NCI-H146 (cell line): ENCODE measurements around the gene TCTN3.
"Not testable (repeated sequence)": the region's sequence is repeated elsewhere in the genome, so short reads cannot be mapped to it uniquely, and the experiment has no call there.

Experiments used
- DNase-seq: peaks from one replicate; lab custom pipeline; 2025; lab: John Stamatoyannopoulos, UW

Gene TCTN3

GRCh38 chr10:95683966-95684365, 9.8 kb downstream of the TCTN3 start:
- no peak for DNase-seq

GRCh38 chr10:95675403-95676116, 18.2 kb downstream of the TCTN3 start:
- DNase-seq = no peak

- DNase-seq = no peak
Observed at GRCh38 chr10:95674643-95675042, 19.1 kb downstream of the TCTN3 start.

DNA sequence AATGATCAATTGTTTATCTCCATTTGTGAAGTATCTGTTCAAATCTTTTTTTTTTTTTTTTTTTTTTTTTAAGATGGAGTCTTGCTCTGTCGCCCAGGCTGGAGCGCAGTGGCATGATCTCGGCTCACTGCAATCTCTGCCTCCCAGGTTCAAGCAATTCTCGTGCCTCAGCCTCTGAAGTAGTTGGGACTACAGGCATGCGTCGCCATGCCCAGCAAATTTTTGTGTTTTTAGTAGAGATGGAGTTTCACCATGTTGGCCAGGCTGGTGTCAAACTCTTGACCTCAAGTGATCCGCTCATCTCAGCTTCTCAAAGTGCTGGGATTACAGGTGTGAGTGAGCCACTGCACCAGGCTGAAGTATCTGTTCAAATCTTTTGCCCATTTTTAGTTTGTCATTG, 21.1 kb downstream of the TCTN3 start:
- DNase-seq = not testable (repeated sequence)

DNA sequence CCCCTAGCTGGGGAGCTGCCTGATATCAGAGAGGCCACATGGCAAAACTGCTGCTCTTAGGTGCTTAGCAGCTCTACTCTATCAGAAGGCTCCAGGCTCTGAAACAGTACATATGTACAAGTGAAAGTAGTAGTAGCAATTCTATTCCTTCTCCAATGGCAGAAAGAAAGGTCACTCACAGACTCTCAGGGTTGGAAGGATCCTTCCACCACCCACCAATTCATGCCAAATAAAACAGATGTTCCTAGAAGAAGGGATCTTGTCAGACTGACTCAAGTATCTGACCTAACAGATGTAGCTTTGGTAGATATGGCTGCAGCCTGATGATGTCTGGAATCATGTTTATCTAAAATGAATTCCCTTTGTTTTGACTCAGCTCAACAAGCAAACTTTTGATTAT, 29.2 kb downstream of the TCTN3 start:
- no peak for DNase-seq

DNA sequence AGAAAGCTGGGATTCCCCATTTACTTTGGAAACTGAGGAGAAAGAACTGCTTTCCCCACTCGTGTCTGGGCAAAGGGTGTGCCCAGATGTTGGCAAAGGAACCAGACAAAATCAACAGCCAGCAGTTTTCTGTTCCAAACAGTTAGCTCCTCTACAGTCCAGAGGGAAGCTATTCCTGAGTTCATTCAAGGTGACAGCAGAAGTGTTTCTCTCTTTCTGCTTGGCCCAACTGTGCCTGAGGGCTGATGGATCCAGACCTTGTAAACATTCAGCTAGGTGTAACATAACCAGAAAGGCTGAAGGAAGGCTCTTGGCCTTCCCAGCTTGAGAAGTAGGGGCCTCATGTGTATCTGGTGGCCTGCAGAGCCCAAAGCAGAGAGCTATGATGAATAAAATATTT, 30.2 kb downstream of the TCTN3 start:
- no peak for DNase-seq

DNA sequence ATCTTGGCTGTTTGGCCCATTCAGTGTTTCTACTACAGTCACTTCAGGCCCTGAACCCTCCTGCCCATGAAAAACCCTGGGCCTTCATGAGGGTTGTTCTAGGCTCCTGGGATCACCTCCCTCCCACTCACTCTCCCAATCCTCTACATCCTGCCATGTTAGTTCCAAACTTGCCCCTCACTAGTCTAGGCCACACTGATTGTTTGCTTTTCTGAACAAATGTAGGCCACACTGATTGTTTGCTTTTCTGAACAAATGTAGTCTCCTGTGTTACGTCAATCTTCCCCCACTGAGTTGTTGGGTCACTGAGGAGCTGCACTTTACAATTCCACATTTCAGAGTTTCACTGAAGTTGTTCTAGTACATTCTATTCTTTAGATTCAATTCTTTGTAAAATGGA, 31.9 kb downstream of the TCTN3 start:
- DNase-seq = no peak

DNA sequence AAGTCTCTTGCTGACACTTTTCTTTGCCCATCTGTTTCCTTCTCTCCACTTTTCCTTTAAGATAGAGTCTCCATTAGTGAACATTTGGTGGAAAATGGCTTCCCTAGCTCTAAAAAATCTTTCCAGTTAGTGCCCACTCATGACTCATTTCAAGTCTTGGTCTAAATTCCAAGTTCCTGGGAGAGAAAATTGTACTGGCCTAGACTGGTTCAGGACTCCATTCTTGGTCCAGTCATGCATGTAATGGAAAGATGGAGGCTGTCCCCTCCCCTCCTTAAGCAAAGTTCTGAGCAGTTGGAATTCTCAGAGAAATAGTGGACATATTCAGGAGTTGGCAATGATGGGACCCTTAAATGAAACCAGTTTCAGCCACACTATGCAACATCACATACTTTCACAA, 33.4 kb downstream of the TCTN3 start:
- DNase-seq = no peak

- DNase-seq = no peak
Observed at GRCh38 chr10:95657250-95657649, 36.5 kb downstream of the TCTN3 start.

GRCh38 chr10:95656291-95657164, 37.2 kb downstream of the TCTN3 start, which contains the start of gene ALDH18A1:
Gene ALDH18A1 (minus strand): TSS chr10:95656711. CDS start chr10:95653377, 3,334 bp downstream.
- peak; percentile 86 for DNase-seq

DNA sequence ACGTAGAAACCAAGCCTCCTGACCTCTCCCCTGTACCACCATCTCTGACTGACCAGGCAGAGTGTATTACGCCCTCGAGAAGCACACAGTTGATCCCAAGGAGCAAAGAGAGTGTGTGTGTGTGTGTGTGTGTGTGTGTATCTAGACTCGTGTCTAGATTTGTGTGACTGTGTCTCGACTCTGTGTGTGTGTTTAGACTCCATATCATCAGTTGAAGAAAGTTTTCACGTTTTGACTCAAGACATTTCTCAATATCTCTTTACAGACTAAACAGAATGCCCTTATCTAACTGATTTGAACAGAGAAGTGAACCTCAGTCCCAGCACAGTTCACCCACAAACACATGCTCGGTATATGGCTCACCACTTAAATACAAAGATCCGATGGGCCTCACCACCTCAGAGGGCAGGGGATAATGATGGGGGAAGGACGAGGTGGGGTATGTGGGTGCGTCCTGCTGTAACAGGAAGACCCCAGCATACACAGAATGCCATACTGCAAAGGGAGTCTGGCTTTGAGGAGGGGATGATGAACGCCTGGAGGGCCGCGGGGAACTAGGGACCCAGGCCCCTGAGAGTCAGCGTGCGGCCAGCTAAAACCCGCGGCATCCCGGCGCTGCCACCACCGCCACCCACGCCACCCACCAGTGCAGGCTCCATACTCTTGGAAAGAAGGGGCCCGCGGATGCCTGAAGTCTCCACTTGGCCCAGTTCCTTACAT, 38.0 kb downstream of the TCTN3 start:
- peak; percentile 26 for DNase-seq

DNA sequence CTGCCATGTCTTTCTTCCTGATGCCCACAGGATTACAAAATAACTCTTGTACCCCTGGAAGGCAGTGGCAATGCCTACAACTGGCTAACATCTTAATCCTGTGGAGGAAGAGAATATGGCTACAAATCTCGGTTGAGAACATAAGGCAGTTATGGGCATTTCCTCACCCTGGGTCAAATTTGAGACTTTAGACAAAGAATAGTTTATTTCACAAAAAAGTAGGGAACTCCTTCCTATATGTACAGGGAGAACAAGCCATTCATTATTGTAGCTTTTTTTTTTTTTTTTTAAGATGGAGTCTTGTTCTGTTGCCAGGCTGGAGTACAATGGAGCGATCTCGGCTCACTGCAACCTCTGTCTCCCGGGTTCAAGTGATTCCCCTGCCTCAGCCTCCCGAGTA, 39.8 kb downstream of the TCTN3 start:
- no peak for DNase-seq

GRCh38 chr10:95651346-95652060, 42.2 kb downstream of the TCTN3 start:
- no peak for DNase-seq

- no peak for DNase-seq
Observed at GRCh38 chr10:95650232-95650631, 43.5 kb downstream of the TCTN3 start.

DNA sequence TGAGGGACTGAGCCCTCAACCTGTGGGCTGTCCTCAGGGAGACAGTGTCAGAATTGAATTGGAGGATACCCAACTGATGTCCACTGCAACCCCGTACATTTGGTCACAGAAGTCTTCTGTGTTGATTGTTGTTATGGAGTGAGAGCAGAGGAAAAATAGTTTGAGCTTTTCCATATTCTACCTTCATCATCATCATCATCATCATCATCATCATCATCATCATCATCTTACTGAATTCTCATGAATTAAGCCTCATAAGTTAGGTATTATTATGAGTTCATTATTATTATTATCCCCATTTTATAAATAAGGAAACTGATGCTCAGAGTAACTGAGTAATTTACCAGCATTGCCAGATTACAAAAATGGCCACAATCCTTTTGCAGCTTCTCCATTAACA, 45.6 kb downstream of the TCTN3 start:
- no peak for DNase-seq

DNA sequence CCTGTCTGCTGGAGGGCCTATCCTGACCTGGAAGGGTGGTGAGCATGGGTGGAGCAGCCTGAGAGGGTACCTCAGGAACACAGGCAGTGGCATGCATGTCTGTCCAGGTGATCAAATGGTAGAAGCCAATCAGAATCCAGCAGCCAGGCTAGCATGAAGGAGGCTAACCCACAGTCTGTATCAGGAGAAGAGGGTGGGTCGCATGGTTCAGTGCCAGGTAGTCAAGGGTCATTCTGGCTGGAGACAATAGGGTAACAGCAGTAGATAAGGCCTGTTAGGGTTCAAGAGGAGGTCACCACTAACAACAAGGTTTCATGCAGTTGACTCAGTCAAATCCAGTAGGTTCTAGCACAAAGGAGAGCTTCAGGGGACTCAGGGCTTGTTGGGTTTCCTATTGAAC, 47.6 kb downstream of the TCTN3 start:
- DNase-seq = no peak

DNA sequence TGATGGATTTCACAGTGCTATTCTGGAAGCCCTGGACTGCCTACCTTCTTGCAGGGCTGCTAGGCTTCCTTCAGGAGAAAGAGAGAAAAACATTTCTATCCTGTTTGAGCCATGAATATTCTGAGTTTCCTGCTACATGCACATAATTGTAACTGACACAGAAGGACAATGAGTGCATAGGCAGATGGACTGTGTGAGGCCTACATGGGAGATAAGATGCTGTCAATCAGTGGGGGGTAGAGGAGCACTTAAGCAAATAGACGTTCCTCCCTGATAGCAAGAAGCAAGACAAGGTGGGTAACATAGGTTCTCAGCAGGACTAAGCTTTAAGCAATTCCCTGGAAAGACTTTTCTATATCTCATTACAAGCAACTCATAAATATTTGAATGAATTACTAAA, 48.8 kb downstream of the TCTN3 start:
- DNase-seq = no peak

- DNase-seq = no peak
Observed at GRCh38 chr10:95640891-95641315, 52.8 kb downstream of the TCTN3 start.

DNA sequence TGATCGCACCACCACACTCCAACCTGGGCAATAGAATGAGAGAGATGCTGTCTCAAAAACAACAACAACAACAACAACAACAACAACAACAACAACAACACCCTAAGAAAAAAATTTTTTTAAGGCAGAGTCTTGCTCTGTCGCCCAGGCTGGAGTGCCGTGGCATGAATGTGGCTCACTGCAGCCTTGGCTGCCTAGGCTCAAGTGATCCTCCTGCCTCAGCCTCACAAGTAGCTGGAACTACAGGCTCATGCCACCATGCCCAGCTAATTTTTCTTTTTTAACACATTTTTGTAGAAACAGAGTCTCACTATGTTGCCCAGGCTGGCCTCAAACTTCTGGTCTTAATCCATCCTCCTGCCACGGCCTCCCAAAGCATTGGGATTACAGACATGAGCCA, 55.8 kb downstream of the TCTN3 start:
- DNase-seq = no peak

DNA sequence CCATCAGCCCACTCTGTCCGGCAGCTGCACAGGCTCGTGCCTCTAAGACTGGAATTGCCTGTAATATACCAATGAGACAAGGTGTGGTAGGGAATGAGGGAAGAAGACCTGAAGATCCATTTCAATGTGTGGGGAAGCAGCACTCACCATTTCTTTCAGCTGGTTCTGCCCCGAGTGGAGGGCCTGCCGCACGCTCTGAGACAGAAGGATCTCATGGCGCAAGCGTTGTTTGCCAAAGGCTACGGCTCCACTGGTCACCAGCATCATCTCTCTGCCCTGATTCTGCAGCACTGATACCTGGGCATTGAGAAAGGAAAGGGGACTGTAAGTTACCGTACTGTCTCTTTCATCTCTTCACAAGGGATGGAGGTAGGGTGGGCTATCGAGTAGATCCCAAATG, 56.6 kb downstream of the TCTN3 start:
- no peak for DNase-seq

GRCh38 chr10:95635319-95635733, 58.4 kb downstream of the TCTN3 start:
- DNase-seq = peak; percentile 61

DNA sequence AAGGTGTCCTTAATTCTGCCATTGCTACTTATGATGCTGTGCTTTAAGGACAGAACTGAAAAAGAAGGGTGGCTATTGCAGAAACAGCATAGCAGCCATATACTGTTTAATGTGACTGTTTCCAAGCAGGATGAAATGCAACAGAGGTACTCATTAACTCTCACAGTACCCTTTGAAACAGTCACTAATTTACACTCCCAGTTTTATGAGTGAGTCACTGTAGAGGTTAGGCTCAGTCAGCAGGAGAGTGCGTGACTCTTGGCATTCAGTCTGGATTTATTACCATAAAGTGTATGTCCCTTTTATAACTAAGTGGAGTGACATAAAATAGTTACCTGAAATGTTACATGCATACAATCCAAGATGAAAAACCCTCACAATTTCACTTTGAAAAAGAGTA, 64.9 kb downstream of the TCTN3 start:
- DNase-seq = no peak
